ENCODE measurements around the gene SSTR3. TPM values are rescaled to one million over a fixed set of nuclear protein-coding genes. Genes with fewer than 3 reads are reported as not detected.

SSTR3 gene
- polyA plus RNA-seq, 3 donors, result 0.79 to 1.2 (median 0.83) TPM

DNA sequence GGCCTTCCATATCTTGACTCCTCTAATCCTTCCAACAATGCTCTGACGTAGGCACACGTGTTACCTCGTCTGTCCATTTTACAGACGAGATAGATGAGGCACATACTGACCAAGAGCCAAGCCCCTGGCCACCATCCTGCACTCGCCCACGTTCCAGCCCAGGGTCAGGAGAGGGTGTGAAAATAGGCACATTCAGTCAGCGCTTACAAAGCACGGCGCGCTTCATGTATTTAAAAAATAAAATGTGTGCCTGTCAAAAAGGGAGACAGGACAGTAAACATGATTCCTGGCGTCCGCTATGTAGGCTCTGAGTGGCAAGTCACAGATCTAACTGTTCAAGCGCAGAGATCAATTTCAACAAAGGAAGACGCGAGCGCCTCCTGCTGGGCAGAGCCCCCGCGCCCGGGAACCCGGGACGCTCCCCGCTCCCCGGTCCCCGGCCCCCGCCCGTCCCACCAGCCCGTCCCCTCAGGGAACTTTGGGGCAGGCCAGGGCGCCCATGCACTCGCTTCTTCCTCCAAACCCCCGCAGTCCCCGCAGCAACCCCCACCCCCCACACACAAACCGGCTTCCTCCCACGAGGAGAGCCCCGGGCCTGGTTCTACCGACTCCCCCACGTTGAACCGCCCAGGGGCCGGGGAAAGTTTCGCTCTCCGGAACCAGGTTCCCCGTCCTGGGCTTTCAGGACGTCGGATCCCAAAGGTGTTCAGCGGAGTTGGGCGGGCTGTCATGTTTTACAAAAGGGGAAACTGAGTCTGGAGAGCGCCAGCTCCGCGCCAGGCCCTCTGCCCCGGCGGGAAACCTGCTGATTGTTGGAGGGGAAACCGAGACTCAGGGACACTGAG is 13.8 kb downstream of the SSTR3 start:
- DNase-seq (ENCODE audit: low read depth in 3 of 3, low spot score in 2 of 3), result no peak

DNA sequence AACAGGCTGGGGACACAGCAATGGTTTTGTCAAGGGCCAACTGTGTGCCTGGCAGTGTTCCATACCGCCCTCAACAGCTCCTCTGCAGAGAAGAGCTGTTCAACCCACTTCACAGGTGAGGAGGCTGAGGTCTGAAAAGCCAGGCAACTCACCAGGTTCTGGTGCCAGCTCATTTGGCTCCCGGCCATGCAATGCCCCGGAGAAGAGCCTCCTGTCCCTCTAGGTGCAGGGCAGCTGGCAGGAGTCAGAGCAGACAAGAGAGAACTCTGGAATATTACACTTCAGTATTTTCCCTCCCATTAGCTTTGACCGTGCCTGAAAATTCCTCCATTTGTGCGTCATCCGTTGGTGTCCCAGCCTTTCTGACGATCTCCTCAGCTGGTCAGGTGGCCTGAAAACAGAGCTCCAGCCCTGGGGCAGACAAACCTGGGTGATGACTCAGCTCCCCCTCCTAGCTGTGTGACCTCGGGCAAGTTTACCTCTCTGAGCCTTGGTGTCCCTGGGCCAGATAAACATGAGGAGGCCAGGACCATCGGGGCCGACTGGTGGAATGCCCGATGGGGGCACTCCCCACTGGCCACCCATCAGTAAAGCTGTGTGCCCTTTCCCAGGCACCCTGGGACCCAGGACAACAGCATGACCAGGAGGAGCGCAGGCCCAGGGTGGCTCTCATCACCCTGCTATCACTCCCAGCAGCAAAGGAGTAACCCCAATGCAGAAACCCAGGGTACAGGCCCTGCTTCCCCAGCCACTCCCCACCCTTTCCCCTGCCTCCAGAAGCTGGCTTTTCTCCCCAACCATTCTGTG is 14.6 kb downstream of the SSTR3 start:
- DNase-seq (ENCODE audit: low read depth in 3 of 3, low spot score in 2 of 3), result no peak

DNA sequence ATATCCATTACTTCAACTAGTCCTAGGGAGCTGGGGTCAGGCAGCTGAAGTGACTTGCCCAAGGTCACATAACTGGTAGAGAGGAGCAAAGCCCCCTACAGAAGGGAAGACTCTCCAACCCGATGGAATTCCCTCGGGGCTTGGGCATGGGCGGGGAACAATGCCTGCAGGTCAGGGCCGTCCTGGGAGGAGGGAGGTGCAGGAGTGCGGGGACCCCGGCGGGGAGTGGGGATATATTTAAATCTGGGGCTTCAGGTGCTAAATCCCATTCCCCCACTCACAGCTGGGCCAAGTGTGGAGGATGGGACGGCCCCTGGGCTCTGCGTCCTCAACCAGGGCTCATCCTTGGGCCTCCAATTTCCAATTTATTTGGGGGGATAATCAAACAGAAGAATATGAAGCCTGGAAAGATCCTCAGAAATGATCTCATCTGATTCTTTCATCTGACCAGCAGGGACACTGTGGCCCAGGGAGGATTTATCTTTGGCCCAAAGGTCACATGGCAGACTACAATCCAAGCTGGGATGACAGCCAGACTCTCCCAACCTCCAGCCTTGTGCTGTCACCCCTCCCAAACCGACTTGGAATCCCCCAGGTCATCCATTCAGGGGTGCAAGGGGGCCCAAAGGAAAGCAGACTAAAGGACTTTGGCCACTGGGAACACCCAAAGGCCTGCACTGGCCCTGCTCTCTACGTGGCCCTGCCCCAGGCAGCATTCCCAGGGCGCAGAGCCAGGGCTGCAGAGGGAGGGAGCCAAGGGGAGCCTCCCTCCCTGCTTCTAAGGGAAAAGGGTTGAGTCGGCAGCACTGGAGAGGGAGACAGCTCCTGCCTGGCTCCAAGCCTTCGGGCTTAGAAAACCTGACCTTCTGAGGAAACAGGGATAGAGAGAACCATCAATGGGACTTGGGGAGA is 15.5 kb downstream of the SSTR3 start:
- no peak for DNase-seq (ENCODE audit: low read depth in 3 of 3, low spot score in 2 of 3)

GRCh38 chr22:37195921-37196320 is 16.4 kb downstream of the SSTR3 start:
- DNase-seq (ENCODE audit: low read depth in 3 of 3, low spot score in 2 of 3), result no peak

- DNase-seq (ENCODE audit: low read depth in 3 of 3, low spot score in 2 of 3), result no peak
Measured at GRCh38 chr22:37194750-37195149, 17.5 kb downstream of the SSTR3 start.

- DNase-seq (ENCODE audit: low read depth in 3 of 3, low spot score in 2 of 3), result no peak
Measured at GRCh38 chr22:37193629-37194191, 18.6 kb downstream of the SSTR3 start.

DNA sequence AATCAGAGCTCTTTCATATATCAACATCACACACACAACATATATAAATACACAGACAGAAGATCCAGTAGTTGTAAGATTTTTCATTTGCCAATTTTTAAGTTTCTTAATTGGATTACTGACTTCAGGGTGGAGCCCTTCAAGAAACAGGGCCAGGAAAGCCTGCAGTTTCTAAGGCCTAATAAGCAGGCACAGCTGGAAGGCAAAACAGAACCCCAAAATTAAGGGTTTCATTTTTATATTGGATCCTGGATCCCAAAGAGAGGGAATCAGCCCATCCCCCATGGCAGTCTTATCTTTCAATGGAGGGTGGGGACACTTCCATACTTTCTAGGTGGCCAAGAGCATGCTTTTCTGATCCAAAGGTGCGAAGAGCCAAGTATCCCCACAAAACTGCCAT is 19.5 kb downstream of the SSTR3 start:
- no peak for DNase-seq (ENCODE audit: low read depth in 3 of 3, low spot score in 2 of 3)

- DNase-seq (ENCODE audit: low read depth in 3 of 3, low spot score in 2 of 3), result no peak
Measured at GRCh38 chr22:37192204-37192603, 20.1 kb downstream of the SSTR3 start.

- DNase-seq (ENCODE audit: low read depth in 3 of 3, low spot score in 2 of 3), result no peak
Measured at GRCh38 chr22:37190262-37190780, 22.0 kb downstream of the SSTR3 start.

- DNase-seq (ENCODE audit: low read depth in 3 of 3, low spot score in 2 of 3), result no peak
Measured at GRCh38 chr22:37188901-37189466, 23.3 kb downstream of the SSTR3 start.

DNA sequence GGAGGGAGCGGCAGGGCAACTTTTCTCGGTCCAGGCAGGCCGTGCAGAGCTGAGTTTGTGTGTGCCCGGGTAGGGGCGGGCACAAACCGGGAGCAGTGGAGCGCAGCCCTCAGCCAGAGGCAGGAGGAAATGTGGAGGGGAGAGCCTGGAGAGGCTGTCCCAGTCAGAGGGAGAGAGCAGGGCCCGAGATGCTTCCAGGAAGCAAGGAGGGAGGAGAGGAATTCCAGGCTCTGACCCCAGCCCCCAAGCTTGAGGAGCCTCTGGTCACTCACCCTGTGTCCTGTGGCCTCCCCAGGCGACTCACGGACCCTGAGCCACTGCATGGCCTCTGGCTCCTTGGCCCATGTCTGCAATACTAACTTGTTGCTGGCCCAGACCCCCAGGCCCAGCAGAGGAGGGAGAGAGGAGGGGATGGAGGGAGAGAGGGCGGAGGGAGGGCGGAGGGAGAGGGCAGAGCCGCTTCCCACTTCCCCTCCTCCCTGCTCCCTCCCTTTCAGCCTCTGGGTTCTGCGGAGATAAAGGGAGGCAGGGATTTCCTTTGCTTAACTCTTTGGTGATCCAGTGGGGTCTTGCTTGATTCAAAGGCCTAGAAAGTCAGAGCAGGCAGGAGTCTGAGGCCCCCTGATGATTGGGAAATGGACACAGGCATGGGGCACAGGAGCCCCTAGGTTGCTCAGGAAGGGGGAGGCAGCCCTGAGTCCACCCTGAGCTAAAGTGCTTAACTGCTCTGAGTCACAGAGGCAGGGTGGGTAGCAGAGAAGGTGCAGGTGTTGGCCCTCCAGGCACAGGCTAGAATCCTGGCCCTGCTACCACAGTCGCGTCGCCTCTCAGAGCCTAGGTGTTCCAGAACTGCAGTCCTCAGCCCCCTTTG is 24.2 kb downstream of the SSTR3 start, which contains the start of gene C1QTNF6:
Gene C1QTNF6 (minus strand): TSS at position 357 of the 871 bp plus-strand sequence. CDS start 34 bp downstream, at position 323.
- peak in 1 of 3 donors; percentile 77 for DNase-seq (ENCODE audit: low read depth in 3 of 3, low spot score in 2 of 3)

- no peak for DNase-seq (ENCODE audit: low read depth in 3 of 3, low spot score in 2 of 3)
Measured at GRCh38 chr22:37187552-37187890, 24.8 kb downstream of the SSTR3 start.

DNA sequence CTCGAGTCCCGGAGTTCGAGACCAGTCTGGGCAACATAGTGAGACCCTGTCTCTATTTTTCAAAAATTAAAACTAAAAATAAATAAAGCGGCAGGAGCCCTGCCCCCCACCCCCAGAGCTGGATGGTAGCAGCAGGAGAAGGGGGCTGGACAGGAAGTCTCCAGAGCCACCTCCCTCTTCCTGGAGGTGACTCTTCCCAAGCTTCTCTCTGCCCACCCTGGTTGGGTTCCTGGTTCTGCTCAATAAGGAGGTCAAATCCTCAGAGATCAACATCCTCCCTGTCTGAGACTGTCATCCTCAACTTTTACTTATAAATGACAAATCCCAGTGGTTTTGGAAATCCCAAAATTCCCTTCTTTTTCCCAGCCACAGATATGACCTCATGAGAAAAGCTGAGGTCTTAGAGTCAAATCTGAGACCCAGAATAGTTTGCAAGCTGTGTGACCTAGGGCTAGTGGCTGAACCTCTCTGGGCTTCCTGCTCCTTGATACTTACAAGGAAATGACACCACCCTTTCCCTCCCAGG is 25.2 kb downstream of the SSTR3 start:
- no peak for DNase-seq (ENCODE audit: low read depth in 3 of 3, low spot score in 2 of 3)

DNA sequence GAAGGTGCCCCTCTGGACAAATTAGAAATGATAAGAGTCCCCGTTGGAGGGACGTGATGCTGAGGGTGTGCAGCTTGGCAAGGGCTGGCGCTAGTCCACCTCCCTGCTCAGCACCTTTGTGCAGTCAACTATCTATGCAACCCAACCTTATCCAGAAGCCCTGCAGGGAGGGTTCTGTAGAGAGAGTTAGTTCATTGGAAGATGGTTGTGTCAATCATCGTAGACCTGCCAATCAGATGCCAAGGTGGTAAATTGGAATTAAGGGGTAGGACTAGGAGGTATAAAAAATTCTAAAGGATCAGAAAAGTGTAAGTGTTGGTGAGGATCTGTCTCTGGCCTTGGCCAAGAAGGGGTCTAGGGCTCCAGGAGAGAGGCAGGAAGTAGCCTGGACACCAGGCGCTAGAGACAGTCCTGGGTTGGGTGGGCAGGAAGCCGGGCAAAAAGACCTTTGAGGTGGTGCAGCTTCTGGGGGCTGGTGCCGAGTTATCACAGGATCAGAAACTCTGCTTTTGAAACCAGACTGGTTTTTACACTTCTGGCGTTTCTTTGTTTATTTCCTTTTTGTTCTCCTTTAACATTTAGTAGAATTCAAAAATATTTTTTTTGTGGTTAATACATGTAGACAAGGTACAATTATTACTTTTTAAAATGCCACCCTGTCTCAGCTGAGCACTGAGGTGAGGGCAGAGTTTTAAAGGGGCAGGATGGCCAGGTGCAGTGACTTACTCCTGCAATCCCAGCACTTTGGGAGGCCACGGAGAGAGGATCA is 25.9 kb downstream of the SSTR3 start:
- no peak for DNase-seq (ENCODE audit: low read depth in 3 of 3, low spot score in 2 of 3)

GRCh38 chr22:37185646-37186227 is 26.5 kb downstream of the SSTR3 start:
- DNase-seq (ENCODE audit: low read depth in 3 of 3, low spot score in 2 of 3), result no peak

- no peak for DNase-seq (ENCODE audit: low read depth in 3 of 3, low spot score in 2 of 3)
Measured at GRCh38 chr22:37184816-37185541, 27.3 kb downstream of the SSTR3 start.

- no peak for DNase-seq (ENCODE audit: low read depth in 3 of 3, low spot score in 2 of 3)
Measured at GRCh38 chr22:37184380-37184755, 27.9 kb downstream of the SSTR3 start.

Data from right renal cortex interstitium (tissue), 3 donors.